H9 (cell line): Measurements from ENCODE around the gene CER1. TPM values are rescaled to one million over a fixed set of nuclear protein-coding genes. Genes with fewer than 3 reads are reported as not detected.

Experiments
- DNase-seq: peaks from one replicate; pipeline ENCODE4 v3.0.0-alpha.2; 2017
- H2AFZ ChIP-seq: one replicate; pipeline ENCODE4 v1.6.1; 2013; ENCODE audit warnings: mild to moderate bottlenecking, low read length, control low read depth, moderate library complexity
- H2AK5ac ChIP-seq: 2 replicates; pipeline ENCODE4 v1.6.1; 2013; ENCODE audit warnings: low read length, control low read depth, mixed read lengths; ENCODE audit not compliant: insufficient read length
- H2BK120ac ChIP-seq: one replicate; pipeline ENCODE4 v1.6.1; 2013; ENCODE audit warnings: low read depth, mild to moderate bottlenecking, low read length, control low read depth, inconsistent platforms; ENCODE audit not compliant: poor library complexity, severe bottlenecking
- H2BK12ac ChIP-seq: 2 replicates; pipeline ENCODE4 v1.6.1; 2013; ENCODE audit warnings: low read length, control low read depth, mixed read lengths, low read depth; ENCODE audit not compliant: insufficient read length
- H2BK15ac ChIP-seq: 2 replicates; pipeline ENCODE4 v1.6.1; 2013; ENCODE audit warnings: low read depth, low read length, control low read depth
- H2BK20ac ChIP-seq: one replicate; pipeline ENCODE4 v1.6.1; 2013; ENCODE audit warnings: low read depth, mild to moderate bottlenecking, low read length, control low read depth, inconsistent platforms; ENCODE audit not compliant: poor library complexity, severe bottlenecking
- H2BK5ac ChIP-seq: 2 replicates; pipeline ENCODE4 v1.6.1; 2013; ENCODE audit warnings: low read length, control low read depth, mixed read lengths; ENCODE audit not compliant: insufficient read length
- H3K14ac ChIP-seq: 2 replicates; pipeline ENCODE4 v1.6.1; 2013; ENCODE audit warnings: low read length, control low read depth; ENCODE audit not compliant: insufficient read depth
- H3K18ac ChIP-seq: 2 replicates; pipeline ENCODE4 v1.6.1; 2013; ENCODE audit warnings: low read depth, mild to moderate bottlenecking, mixed read lengths, low read length, control low read depth; ENCODE audit not compliant: insufficient read length
- H3K23ac ChIP-seq: 2 replicates; pipeline ENCODE4 v1.6.1; 2013; ENCODE audit warnings: low read length, control low read depth, mixed read lengths, low read depth; ENCODE audit not compliant: insufficient read length
- H3K23me2 ChIP-seq: 2 replicates; pipeline ENCODE4 v1.6.1; 2013; ENCODE audit warnings: low read depth, mild to moderate bottlenecking, mixed read lengths, low read length, control low read depth; ENCODE audit not compliant: insufficient read length, poor library complexity, severe bottlenecking
- H3K27ac ChIP-seq: 2 replicates; pipeline ENCODE4 v1.5.1; 2013; ENCODE audit warnings: low read length, control low read depth, mixed read lengths, low read depth; ENCODE audit not compliant: insufficient read length
- H3K27me3 ChIP-seq: 2 replicates; pipeline ENCODE4 v1.6.1; 2013; ENCODE audit warnings: low read length, control low read depth, inconsistent platforms; ENCODE audit not compliant: insufficient read depth
- H3K4ac ChIP-seq: 2 replicates; pipeline ENCODE4 v1.6.1; 2013; ENCODE audit warnings: low read depth, mild to moderate bottlenecking, control low read depth, inconsistent platforms, low read length, moderate library complexity
- H3K4me1 ChIP-seq: 2 replicates; pipeline ENCODE4 v1.6.1; 2013; ENCODE audit warnings: low read length, control low read depth, inconsistent platforms; ENCODE audit not compliant: insufficient read depth
- H3K4me2 ChIP-seq: 2 replicates; pipeline ENCODE4 v1.6.1; 2013; ENCODE audit warnings: low read length, control low read depth, mixed read lengths; ENCODE audit not compliant: insufficient read length, insufficient read depth
- H3K56ac ChIP-seq: 2 replicates; pipeline ENCODE4 v1.6.1; 2013; ENCODE audit warnings: low read depth, mild to moderate bottlenecking, mixed read lengths, low read length, control low read depth; ENCODE audit not compliant: insufficient read length
- H3K79me1 ChIP-seq: 2 replicates; pipeline ENCODE4 v1.6.1; 2013; ENCODE audit warnings: low read depth, mild to moderate bottlenecking, moderate library complexity, low read length, control low read depth, inconsistent platforms; ENCODE audit not compliant: insufficient read depth, poor library complexity, severe bottlenecking
- H3K79me2 ChIP-seq: 2 replicates; pipeline ENCODE4 v1.6.1; 2013; ENCODE audit warnings: low read length, control low read depth, inconsistent platforms; ENCODE audit not compliant: insufficient read depth
- H3K9ac ChIP-seq: 2 replicates; pipeline ENCODE4 v1.6.1; 2013; ENCODE audit warnings: low read length, control low read depth, mixed read lengths; ENCODE audit not compliant: insufficient read length; ENCODE audit errors: extremely low read depth
- H3K9me3 ChIP-seq: one replicate; pipeline ENCODE4 v1.6.1; 2013; ENCODE audit warnings: low read depth, low read length, inconsistent platforms; ENCODE audit not compliant: control insufficient read depth
- H3T11ph ChIP-seq: one replicate; pipeline ENCODE4 v1.6.1; 2013; ENCODE audit warnings: mild to moderate bottlenecking, low read length, control low read depth, inconsistent platforms
- H4K20me1 ChIP-seq: one replicate; pipeline ENCODE4 v1.6.1; 2013; ENCODE audit not compliant: control insufficient read depth, insufficient read length, insufficient read depth
- H4K5ac ChIP-seq: 2 replicates; pipeline ENCODE4 v1.6.1; 2013; ENCODE audit warnings: low read depth, mild to moderate bottlenecking, mixed read lengths, low read length, control low read depth; ENCODE audit not compliant: insufficient read length
- H4K8ac ChIP-seq: replicated peaks from 2 replicates; pipeline ENCODE4 v1.6.1; 2013; ENCODE audit warnings: low read length, control low read depth, mixed read lengths, low read depth; ENCODE audit not compliant: insufficient read length
- H4K91ac ChIP-seq: 2 replicates; pipeline ENCODE4 v1.6.1; 2013; ENCODE audit warnings: low read depth, mild to moderate bottlenecking, moderate library complexity, mixed read lengths, low read length, control low read depth; ENCODE audit not compliant: insufficient read length
- H3K27ac Mint-ChIP-seq, 3 experiments: 2 replicates in 2 of 3; 3 replicates in 1 of 3; pipeline ENCODE4 v1.8.0; 2020 to 2021; ENCODE audit warnings: mixed read lengths in 3 of 3, mild to moderate bottlenecking in 1 of 3, moderate library complexity in 1 of 3
- H3K27me3 Mint-ChIP-seq: 2 replicates; pipeline ENCODE4 v1.8.0; 2021; ENCODE audit warnings: low read depth, mild to moderate bottlenecking, moderate library complexity, mixed read lengths
- H3K36me3 Mint-ChIP-seq, 3 experiments: 2 replicates in 2 of 3; 3 replicates in 1 of 3; pipeline ENCODE4 v1.8.0; 2020 to 2021; ENCODE audit warnings: low read depth in 3 of 3, mixed read lengths in 3 of 3; ENCODE audit not compliant: insufficient read depth in 1 of 3
- H3K4me1 Mint-ChIP-seq, 2 experiments: 2 replicates each; pipeline ENCODE4 v1.8.0; 2020; ENCODE audit warnings: mixed read lengths in 2 of 2
- H3K4me3 Mint-ChIP-seq, 2 experiments: 2 replicates in 1 of 2; 3 replicates in 1 of 2; pipeline ENCODE4 v1.8.0; 2020 to 2021; ENCODE audit warnings: mild to moderate bottlenecking in 2 of 2, mixed read lengths in 2 of 2, moderate library complexity in 1 of 2
- H3K9me3 Mint-ChIP-seq, 2 experiments: 2 replicates in 1 of 2; 3 replicates in 1 of 2; pipeline ENCODE4 v1.8.0; 2020; ENCODE audit warnings: mild to moderate bottlenecking in 2 of 2, mixed read lengths in 2 of 2, moderate library complexity in 1 of 2
- WGBS: extraction: QIAGEN DNeasy Blood & Tissue Kit; methylation state at CpG from one replicate; pipeline ENCODE4 v1.1.7; 2013; ENCODE audit warnings: missing lambda C conversion rate, low lambda C conversion rate, mixed read lengths; ENCODE audit not compliant: insufficient read length; ENCODE audit errors: extremely low coverage; 5-methylcytosine and 5-hydroxymethylcytosine counted together
- total RNA-seq: library from RNA; stranded (reverse); gene quantifications from 2 replicates; pipeline ENCODE4 v1.2.1, GENCODE V29; 2021
- TF ChIP-seq, protein P1 (sequence below): fragments of 200-600 bp; sonication (generic); conservative IDR thresholded peaks from 3 replicates; pipeline ENCODE4 v1.8.0; 2021; ENCODE audit warnings: antibody characterized with exemption, mild to moderate bottlenecking

CER1 gene
- total RNA-seq, 1 experiment from 2014 or later = 22.3 TPM

GRCh38 chr9:14733133-14733532 is 10.6 kb upstream of the CER1 start:
- Mint-ChIP-seq H3K27ac (no peak overlapping the region), H3K4me3 (no peak overlapping the region), H3K9me3 (no peaks in the 10 kb centered on the region), H3K27me3 (peaks cover 13% of the 10 kb centered on the region), H3K4me1 (no peaks in the 10 kb centered on the region), H3K36me3 (no peaks in the 10 kb centered on the region)
- WGBS = no CpG with 5 or more reads among the region's 5 CpGs
- no peak overlapping the region for H2BK20ac ChIP-seq
- no peak overlapping the region for H2BK120ac ChIP-seq
- no peaks in the 10 kb centered on the region for H3K23me2 ChIP-seq
- no peaks in the 10 kb centered on the region for H3K9me3 ChIP-seq
- H2BK15ac ChIP-seq = no peak overlapping the region
- no peak for DNase-seq
- H2AFZ ChIP-seq = no peak overlapping the region
- no peak overlapping the region for H4K8ac ChIP-seq
- no peaks in the 10 kb centered on the region; the same call in 1 of the 2 replicates for H3K27me3 ChIP-seq
- H3K27ac ChIP-seq = no peak overlapping the region
- H2AK5ac ChIP-seq = no peak overlapping the region
- H3K79me2 ChIP-seq = no peaks in the 10 kb centered on the region
- no peak overlapping the region for H4K91ac ChIP-seq
- no peak overlapping the region for H3K56ac ChIP-seq
- TF ChIP-seq, protein P1, sequence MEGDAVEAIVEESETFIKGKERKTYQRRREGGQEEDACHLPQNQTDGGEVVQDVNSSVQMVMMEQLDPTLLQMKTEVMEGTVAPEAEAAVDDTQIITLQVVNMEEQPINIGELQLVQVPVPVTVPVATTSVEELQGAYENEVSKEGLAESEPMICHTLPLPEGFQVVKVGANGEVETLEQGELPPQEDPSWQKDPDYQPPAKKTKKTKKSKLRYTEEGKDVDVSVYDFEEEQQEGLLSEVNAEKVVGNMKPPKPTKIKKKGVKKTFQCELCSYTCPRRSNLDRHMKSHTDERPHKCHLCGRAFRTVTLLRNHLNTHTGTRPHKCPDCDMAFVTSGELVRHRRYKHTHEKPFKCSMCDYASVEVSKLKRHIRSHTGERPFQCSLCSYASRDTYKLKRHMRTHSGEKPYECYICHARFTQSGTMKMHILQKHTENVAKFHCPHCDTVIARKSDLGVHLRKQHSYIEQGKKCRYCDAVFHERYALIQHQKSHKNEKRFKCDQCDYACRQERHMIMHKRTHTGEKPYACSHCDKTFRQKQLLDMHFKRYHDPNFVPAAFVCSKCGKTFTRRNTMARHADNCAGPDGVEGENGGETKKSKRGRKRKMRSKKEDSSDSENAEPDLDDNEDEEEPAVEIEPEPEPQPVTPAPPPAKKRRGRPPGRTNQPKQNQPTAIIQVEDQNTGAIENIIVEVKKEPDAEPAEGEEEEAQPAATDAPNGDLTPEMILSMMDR = no peak
- H3K4me1 ChIP-seq = no peaks in the 10 kb centered on the region
- no peak overlapping the region for H3K4ac ChIP-seq
- H3K4me2 ChIP-seq = no peak overlapping the region
- no peak overlapping the region for H3K23ac ChIP-seq
- H4K20me1 ChIP-seq = no peaks in the 10 kb centered on the region
- no peaks in the 10 kb centered on the region for H3K79me1 ChIP-seq
- H3T11ph ChIP-seq = no peak overlapping the region
- H3K14ac ChIP-seq = no peak overlapping the region
- no peak overlapping the region for H2BK12ac ChIP-seq
- H2BK5ac ChIP-seq = no peak overlapping the region
- H3K18ac ChIP-seq = no peak overlapping the region
- no peak overlapping the region for H3K9ac ChIP-seq
- H4K5ac ChIP-seq = no peak overlapping the region
